Caco-2 (cell line): ENCODE results near the gene SLC25A21. TPM values are rescaled to one million over a fixed set of nuclear protein-coding genes. Genes with fewer than 3 reads are reported as not detected.

ENCODE experiments used
- BruUV-seq: library from RNA; stranded (reverse); fragments of 400-500 nt; replicated peaks from 2 replicates; lab custom pipeline; 2021; lab: Mats Ljungman, UMichigan
- CTCF ChIA-PET: fragments of 300-600 bp; sonication (Branson Sonifier 250); formaldehyde crosslinking; loops from one replicate; lab custom pipeline; 2022; ENCODE audit warnings: antibody characterized with exemption; lab: Charles Lee
- POLR2A ChIA-PET: fragments of 300-600 bp; sonication (Branson Sonifier 250); formaldehyde crosslinking; loops from one replicate; lab custom pipeline; 2022; ENCODE audit warnings: antibody characterized with exemption; lab: Charles Lee
- DNase-seq, 2 experiments: peaks; one replicate each; pipeline versions ENCODE4 v3.0.0 to v3.0.0-alpha.2; 2020 to 2022
- H3K27me3 ChIP-seq: replicated peaks from 2 replicates; pipeline ENCODE4 v1.6.0; 2011; ENCODE audit warnings: low read length; ENCODE audit not compliant: control insufficient read depth, insufficient read depth
- H3K36me3 ChIP-seq: 2 replicates; pipeline ENCODE4 v1.5.1; 2011; ENCODE audit warnings: low read length; ENCODE audit not compliant: control insufficient read depth, insufficient read depth
- H3K4me1 ChIP-seq: fragments of 250-450 bp; sonication (Bioruptor Pico); 2 replicates; pipeline ENCODE4 v1.5.1; 2020; ENCODE audit warnings: mild to moderate bottlenecking
- H3K4me3 ChIP-seq: 2 replicates; pipeline ENCODE4 v1.5.1; 2011; ENCODE audit warnings: low read depth, mild to moderate bottlenecking, control low read depth, low read length
- H3K9me3 ChIP-seq: fragments of 250-450 bp; sonication (Bioruptor Pico); 2 replicates; pipeline ENCODE4 v1.5.1; 2020; ENCODE audit warnings: mild to moderate bottlenecking, moderate library complexity
- H3K27ac Mint-ChIP-seq: one replicate; pipeline ENCODE4 v1.8.0; 2022; ENCODE audit warnings: mixed read lengths; ENCODE audit not compliant: unreplicated experiment
- H3K27me3 Mint-ChIP-seq: one replicate; pipeline ENCODE4 v1.8.0; 2022; ENCODE audit warnings: mixed read lengths; ENCODE audit not compliant: insufficient read depth, unreplicated experiment
- H3K36me3 Mint-ChIP-seq: one replicate; pipeline ENCODE4 v1.8.0; 2022; ENCODE audit warnings: mild to moderate bottlenecking, mixed read lengths; ENCODE audit not compliant: insufficient read depth, unreplicated experiment
- H3K4me1 Mint-ChIP-seq: one replicate; pipeline ENCODE4 v1.8.0; 2022; ENCODE audit warnings: low read depth, mixed read lengths; ENCODE audit not compliant: unreplicated experiment
- H3K4me3 Mint-ChIP-seq: one replicate; pipeline ENCODE4 v1.8.0; 2022; ENCODE audit warnings: mild to moderate bottlenecking, moderate library complexity, mixed read lengths; ENCODE audit not compliant: unreplicated experiment
- H3K9me3 Mint-ChIP-seq: one replicate; pipeline ENCODE4 v1.8.0; 2022; ENCODE audit warnings: mixed read lengths; ENCODE audit not compliant: unreplicated experiment
- intact Hi-C: fragments of 100-400 bp; cut with micrococcal nuclease; formaldehyde crosslinking; loops from one replicate; pipeline ENCODE4 v1.10.0; 2022; ENCODE audit not compliant: unreplicated experiment
- total RNA-seq: library from RNA; stranded (reverse); gene quantifications from 2 replicates; pipeline ENCODE4 v1.2.3, GENCODE V29; 2022
- TF ChIP-seq, protein P1 (sequence below), 2 experiments: fragments of 200-600 bp in 1 of 2; IDR thresholded peaks; 1 replicate in 1 of 2; 2 replicates in 1 of 2; pipeline versions ENCODE4 v1.5.1 to v1.8.0; 2011 to 2022; ENCODE audit warnings: antibody characterized with exemption in 1 of 2, control low read depth in 1 of 2, inconsistent platforms in 1 of 2, low read depth in 1 of 2, low read length in 1 of 2, mild to moderate bottlenecking in 1 of 2, moderate library complexity in 1 of 2; ENCODE audit not compliant: insufficient read depth in 1 of 2, severe bottlenecking in 1 of 2, unreplicated experiment in 1 of 2

SLC25A21 gene
- total RNA-seq, 1 experiment from 2014 or later = 3.2 TPM

DNA sequence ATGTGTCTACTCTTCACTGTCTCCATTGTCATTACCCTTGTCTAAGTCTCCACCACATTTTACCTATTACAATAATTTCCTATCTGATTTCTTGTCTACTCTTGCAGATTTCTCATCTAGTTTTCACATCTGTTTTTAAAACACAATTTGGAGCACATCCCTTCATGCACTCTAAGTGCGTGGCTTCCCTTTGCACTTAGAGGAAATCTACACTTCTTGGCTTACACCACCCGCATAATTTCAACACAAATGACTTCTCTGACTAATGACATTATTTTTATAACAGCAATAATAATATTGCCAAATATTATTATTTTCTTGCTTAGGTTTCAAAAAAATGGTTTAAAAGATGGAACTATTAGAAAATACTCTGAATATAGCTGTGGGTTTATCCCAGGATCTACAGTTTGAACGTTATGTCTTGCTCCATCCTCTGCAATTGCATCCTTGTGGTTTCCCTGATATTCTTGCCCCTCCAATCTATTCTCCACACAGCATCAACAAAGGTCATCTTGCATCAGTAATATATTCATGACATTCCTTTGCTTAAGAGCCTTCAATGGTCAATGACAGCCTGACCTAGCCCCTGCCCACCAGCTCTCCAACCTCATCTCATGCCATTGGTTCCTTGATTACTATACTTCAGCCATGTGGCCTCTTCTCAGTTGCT lies 153.7 kb downstream of the SLC25A21 start:
- Histone ChIP-seq H3K4me3 (no peak overlapping the region), H3K27me3 (no peaks in the 10 kb centered on the region), H3K4me1 (no peaks in the 10 kb centered on the region), H3K9me3 (no peaks in the 10 kb centered on the region), H3K36me3 (no peaks in the 10 kb centered on the region)
- intact Hi-C loops = no loop called here
- Mint-ChIP-seq H3K36me3 (no peaks in the 10 kb centered on the region), H3K27ac (peak overlapping the region; percentile 5), H3K4me3 (no peak overlapping the region), H3K9me3 (peaks cover 9% of the 10 kb centered on the region), H3K4me1 (peaks cover 7% of the 10 kb centered on the region), H3K27me3 (no peaks in the 10 kb centered on the region)
- CTCF ChIA-PET = no interaction called here
- no TSS peak for BruUV-seq
- no peak for DNase-seq
- TF ChIP-seq, protein P1, sequence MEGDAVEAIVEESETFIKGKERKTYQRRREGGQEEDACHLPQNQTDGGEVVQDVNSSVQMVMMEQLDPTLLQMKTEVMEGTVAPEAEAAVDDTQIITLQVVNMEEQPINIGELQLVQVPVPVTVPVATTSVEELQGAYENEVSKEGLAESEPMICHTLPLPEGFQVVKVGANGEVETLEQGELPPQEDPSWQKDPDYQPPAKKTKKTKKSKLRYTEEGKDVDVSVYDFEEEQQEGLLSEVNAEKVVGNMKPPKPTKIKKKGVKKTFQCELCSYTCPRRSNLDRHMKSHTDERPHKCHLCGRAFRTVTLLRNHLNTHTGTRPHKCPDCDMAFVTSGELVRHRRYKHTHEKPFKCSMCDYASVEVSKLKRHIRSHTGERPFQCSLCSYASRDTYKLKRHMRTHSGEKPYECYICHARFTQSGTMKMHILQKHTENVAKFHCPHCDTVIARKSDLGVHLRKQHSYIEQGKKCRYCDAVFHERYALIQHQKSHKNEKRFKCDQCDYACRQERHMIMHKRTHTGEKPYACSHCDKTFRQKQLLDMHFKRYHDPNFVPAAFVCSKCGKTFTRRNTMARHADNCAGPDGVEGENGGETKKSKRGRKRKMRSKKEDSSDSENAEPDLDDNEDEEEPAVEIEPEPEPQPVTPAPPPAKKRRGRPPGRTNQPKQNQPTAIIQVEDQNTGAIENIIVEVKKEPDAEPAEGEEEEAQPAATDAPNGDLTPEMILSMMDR (IDR thresholded peaks at IDR 0.05; ENCODE audit: insufficient read depth in 1 of 2, low read depth in 1 of 2, low read length in 1 of 2, severe bottlenecking in 1 of 2, unreplicated experiment in 1 of 2) = no peak
- POLR2A ChIA-PET = no interaction called here

DNA sequence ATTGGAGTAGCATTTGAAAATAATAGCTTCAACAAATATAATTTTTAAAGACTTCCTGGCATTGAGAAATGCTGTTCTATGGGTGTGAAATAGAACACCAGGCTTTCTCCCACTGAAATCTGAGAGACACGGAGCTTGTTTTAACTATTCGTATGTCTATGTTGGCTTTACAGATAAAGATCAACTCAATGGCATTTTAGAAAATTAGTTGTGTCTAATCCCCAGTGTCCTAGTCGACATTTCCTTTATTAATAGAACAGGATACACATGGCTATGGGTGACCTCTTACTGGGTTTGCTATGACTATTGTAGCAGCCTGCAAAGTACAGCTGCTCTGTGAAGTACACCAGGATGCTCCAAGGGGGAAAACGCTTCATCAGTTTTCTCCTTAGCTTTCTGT lies 159.3 kb downstream of the SLC25A21 start:
- H3K4me1 Mint-ChIP-seq = no peaks in the 10 kb centered on the region
- H3K27ac Mint-ChIP-seq = no peak overlapping the region
- DNase-seq = no peak
- H3K27me3 Mint-ChIP-seq = no peaks in the 10 kb centered on the region
- intact Hi-C loops = no loop called here
- no peaks in the 10 kb centered on the region for H3K4me1 ChIP-seq
- H3K4me3 Mint-ChIP-seq = no peak overlapping the region
- TF ChIP-seq, protein P1 (IDR thresholded peaks at IDR 0.05; ENCODE audit: insufficient read depth in 1 of 2, low read depth in 1 of 2, low read length in 1 of 2, severe bottlenecking in 1 of 2, unreplicated experiment in 1 of 2) = no peak
- CTCF ChIA-PET = no interaction called here
- POLR2A ChIA-PET = no interaction called here
- no TSS peak for BruUV-seq
- no peaks in the 10 kb centered on the region for H3K9me3 ChIP-seq
- no peaks in the 10 kb centered on the region for H3K36me3 Mint-ChIP-seq
- no peak overlapping the region for H3K4me3 ChIP-seq
- peaks cover under 1% of the 10 kb centered on the region for H3K9me3 Mint-ChIP-seq
- no peaks in the 10 kb centered on the region for H3K27me3 ChIP-seq
- H3K36me3 ChIP-seq = no peaks in the 10 kb centered on the region

DNA sequence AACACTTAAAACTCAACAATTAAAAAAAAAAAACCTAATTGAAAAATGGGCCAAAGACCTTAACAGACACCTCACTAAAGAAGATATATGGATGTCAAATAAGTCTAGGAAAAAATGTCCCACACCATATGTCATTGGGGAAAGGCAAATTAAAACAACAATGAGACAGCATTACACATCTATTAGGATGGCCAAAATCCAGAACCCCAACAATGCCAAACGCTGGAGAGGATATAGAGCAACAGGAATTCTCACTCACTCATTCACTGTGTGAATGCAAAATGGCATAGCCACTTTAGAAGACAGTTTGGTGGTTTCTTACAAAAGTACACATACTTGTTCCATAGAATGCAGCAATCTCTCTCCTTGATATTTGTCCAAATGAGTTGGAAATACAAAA lies 173.7 kb downstream of the SLC25A21 start:
- no TSS peak for BruUV-seq
- intact Hi-C loops = no loop called here

More for the DNA sequence above, 173.7 kb downstream of the SLC25A21 start:
- Histone ChIP-seq H3K36me3 (no peaks in the 10 kb centered on the region), H3K9me3 (no peaks in the 10 kb centered on the region), H3K4me3 (no peak overlapping the region), H3K27me3 (no peaks in the 10 kb centered on the region), H3K4me1 (peaks cover 32% of the 10 kb centered on the region)
- CTCF ChIA-PET = no interaction called here
- H3K27ac Mint-ChIP-seq = no peak overlapping the region
- H3K36me3 Mint-ChIP-seq = no peaks in the 10 kb centered on the region
- H3K4me1 Mint-ChIP-seq = peaks cover 6% of the 10 kb centered on the region
- POLR2A ChIA-PET = no interaction called here
- H3K27me3 Mint-ChIP-seq = no peaks in the 10 kb centered on the region
- no peak for DNase-seq
- H3K9me3 Mint-ChIP-seq = peaks cover 10% of the 10 kb centered on the region
- no peak overlapping the region for H3K4me3 Mint-ChIP-seq
- TF ChIP-seq, protein P1 (IDR thresholded peaks at IDR 0.05; ENCODE audit: insufficient read depth in 1 of 2, low read depth in 1 of 2, low read length in 1 of 2, severe bottlenecking in 1 of 2, unreplicated experiment in 1 of 2) = no peak
